Measurements from ENCODE around the gene ICAM5.

The ICAM5 gene

DNA sequence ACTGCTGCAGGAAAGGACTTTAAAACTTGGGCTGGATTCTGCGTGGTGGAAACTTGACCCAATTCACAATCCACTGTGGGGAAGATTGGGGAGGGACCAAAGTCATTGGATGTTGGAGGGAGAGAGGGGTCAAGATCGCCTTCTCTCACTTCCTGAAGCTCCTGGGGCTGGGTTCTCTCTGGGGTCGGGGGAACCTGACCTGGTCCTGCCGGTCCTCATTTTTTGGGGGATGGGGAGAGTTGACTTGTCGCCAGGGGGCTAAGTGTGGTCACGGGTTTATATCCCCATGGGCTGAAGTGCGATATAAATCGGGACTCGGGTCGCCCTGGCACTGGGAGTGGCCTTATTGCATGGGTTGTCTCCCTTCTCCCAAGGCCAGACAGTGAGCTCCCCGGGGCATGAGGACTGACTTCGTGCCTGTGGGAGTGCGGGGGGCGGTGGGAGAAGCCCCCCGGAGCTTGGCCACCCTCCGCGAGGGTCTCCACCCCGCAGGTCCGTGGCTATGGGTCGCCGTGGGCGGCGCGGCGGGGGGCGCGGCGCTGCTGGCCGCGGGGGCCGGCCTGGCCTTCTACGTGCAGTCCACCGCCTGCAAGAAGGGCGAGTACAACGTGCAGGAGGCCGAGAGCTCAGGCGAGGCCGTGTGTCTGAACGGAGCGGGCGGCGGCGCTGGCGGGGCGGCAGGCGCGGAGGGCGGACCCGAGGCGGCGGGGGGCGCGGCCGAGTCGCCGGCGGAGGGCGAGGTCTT, 6.3 kb downstream of the ICAM5 start:
- no peak for DNase-seq
- Histone ChIP-seq H3K27me3 (replicated peaks) (peaks cover 48% of the 10 kb centered on the region), H3K27ac (no peak overlapping the region), H3K36me3 (replicated peaks) (no peaks in the 10 kb centered on the region), H3K4me3 (ENCODE audit: low read depth, low read length) (no peak overlapping the region)
- no peak for TF ChIP-seq CTCF (IDR thresholded peaks at IDR 0.05; ENCODE audit: low read depth, low read length, missing control alignments)
- in situ Hi-C loops (cut with HindIII; ENCODE audit: low pct_ligation_motif_present, low sequenced_read_pairs) = no loop called here

DNA sequence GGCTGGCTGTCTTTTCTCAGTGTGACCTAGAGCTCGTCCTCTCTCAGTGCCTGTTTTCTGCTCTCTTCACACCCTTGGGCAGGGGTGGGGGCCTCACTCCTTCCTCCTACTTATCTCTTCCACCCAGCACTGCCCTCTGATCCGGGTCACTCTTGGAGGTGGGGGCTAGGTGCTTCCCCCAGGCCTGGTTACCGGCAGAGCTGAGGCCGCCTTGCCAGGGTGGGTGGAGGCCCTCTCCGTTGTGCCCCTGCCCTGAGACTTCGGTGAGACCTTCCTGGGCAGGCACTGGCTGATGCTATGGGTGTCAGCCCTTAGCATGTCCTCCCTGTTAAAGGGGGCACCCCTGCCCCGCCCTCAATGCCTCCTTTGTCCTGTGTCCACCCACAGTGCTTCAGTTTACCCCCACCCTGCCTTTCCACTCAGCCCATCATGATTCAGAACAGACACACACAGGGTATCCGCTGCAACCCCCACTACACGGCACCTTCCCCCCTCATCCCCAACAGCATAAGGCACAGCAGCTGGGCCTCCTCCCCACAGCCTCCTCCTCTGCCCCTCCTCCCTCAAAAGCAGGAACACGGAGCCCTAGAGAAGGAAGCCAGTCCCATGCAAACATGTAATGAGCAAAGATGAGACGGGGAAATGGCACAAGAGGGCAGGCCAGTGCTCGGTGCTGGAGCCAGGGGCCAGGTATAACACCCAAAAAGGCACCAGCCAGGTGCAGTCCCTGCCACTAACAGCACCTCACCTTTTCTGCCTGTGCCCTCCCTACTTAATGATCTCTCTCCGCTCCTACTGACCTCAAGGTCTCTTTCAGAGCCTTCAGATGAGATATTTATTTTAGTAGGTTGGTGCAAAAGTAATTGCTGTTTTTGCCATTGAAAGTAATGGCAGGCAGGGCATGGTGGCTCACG, 10.1 kb downstream of the ICAM5 start:
- Histone ChIP-seq H3K36me3 (replicated peaks) (no peaks in the 10 kb centered on the region), H3K27ac (no peak overlapping the region), H3K27me3 (replicated peaks) (peaks cover 14% of the 10 kb centered on the region), H3K4me3 (ENCODE audit: low read depth, low read length) (no peak overlapping the region)
- no peak for DNase-seq
- no peak for TF ChIP-seq CTCF (IDR thresholded peaks at IDR 0.05; ENCODE audit: low read depth, low read length, missing control alignments)
- in situ Hi-C loops (cut with HindIII; ENCODE audit: low pct_ligation_motif_present, low sequenced_read_pairs) = no loop called here

- H3K27ac ChIP-seq = no peak overlapping the region
- TF ChIP-seq CTCF (IDR thresholded peaks at IDR 0.05; ENCODE audit: low read depth, low read length, missing control alignments) = no peak
- no peaks in the 10 kb centered on the region for H3K27me3 ChIP-seq (replicated peaks)
- H3K36me3 ChIP-seq (replicated peaks) = peaks cover 4% of the 10 kb centered on the region
- DNase-seq = peak; percentile 40
- no peak overlapping the region for H3K4me3 ChIP-seq (ENCODE audit: low read depth, low read length)
- in situ Hi-C loops (cut with HindIII; ENCODE audit: low pct_ligation_motif_present, low sequenced_read_pairs) = no loop called here
These were observed 15.5 kb downstream of the ICAM5 start for GRCh38 chr19:10305139-10305806.

DNA sequence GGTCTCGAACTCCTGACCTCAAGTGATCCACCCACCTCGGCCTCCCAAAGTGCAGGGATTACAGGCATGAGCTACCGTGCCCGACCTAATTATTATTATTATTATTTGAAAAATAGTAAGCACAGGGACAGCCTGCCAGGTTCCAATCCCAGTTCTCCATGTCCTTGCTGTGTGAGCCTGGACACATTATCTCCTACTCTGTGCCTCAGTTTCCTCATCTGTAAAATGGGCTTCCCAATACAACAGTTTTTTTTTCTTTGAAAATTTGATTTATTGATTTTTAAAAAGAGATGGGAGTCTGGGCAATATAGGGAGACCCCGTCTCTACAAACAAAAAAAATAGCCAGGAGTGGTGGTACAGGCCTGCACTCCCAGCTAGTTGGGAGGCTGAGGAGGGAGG, 16.6 kb downstream of the ICAM5 start:
- no peak overlapping the region for H3K4me3 ChIP-seq (ENCODE audit: low read depth, low read length)
- in situ Hi-C loops (cut with HindIII; ENCODE audit: low pct_ligation_motif_present, low sequenced_read_pairs) = no loop called here
- peaks cover 5% of the 10 kb centered on the region for H3K36me3 ChIP-seq (replicated peaks)
- H3K27me3 ChIP-seq (replicated peaks) = no peaks in the 10 kb centered on the region
- DNase-seq = no peak
- H3K27ac ChIP-seq = no peak overlapping the region
- no peak for TF ChIP-seq CTCF (IDR thresholded peaks at IDR 0.05; ENCODE audit: low read depth, low read length, missing control alignments)

- in situ Hi-C loops (cut with HindIII; ENCODE audit: low pct_ligation_motif_present, low sequenced_read_pairs) = no loop called here
- H3K36me3 ChIP-seq (replicated peaks) = peaks cover 5% of the 10 kb centered on the region
- no peak for TF ChIP-seq CTCF (IDR thresholded peaks at IDR 0.05; ENCODE audit: low read depth, low read length, missing control alignments)
- H3K4me3 ChIP-seq (ENCODE audit: low read depth, low read length) = no peak within 1 kb of the TSS
- H3K27ac ChIP-seq = no peak within 1 kb of the TSS
- DNase-seq = no peak
- no peaks in the 10 kb centered on the region for H3K27me3 ChIP-seq (replicated peaks)
These were observed 19.7 kb downstream of the ICAM5 start, which contains the start of gene ZGLP1 for GRCh38 chr19:10309423-10309822. Gene ZGLP1 (minus strand): TSS chr19:10309815.

Data from brain microvascular endothelial cell (primary cell).